GM18519 (cell line): ENCODE results near the gene FAM3B.

Experiments
- ATAC-seq: cut with Tn5 transposase; IDR thresholded peaks from one replicate; pipeline ENCODE4 v1.9.1; 2021; ENCODE audit warnings: mild to moderate bottlenecking, moderate library complexity; ENCODE audit not compliant: unreplicated experiment, low FRiP score

FAM3B gene

GRCh38 chr21:41367301-41367944 is 50.8 kb downstream of the FAM3B start:
- peak; percentile 3 for ATAC-seq

GRCh38 chr21:41367945-41368734 is 51.5 kb downstream of the FAM3B start:
- peak; percentile 56 for ATAC-seq

- no peak for ATAC-seq
These were observed 52.1 kb downstream of the FAM3B start for GRCh38 chr21:41368735-41369104.

GRCh38 chr21:41369105-41369919 is 52.7 kb downstream of the FAM3B start:
- no peak for ATAC-seq

DNA sequence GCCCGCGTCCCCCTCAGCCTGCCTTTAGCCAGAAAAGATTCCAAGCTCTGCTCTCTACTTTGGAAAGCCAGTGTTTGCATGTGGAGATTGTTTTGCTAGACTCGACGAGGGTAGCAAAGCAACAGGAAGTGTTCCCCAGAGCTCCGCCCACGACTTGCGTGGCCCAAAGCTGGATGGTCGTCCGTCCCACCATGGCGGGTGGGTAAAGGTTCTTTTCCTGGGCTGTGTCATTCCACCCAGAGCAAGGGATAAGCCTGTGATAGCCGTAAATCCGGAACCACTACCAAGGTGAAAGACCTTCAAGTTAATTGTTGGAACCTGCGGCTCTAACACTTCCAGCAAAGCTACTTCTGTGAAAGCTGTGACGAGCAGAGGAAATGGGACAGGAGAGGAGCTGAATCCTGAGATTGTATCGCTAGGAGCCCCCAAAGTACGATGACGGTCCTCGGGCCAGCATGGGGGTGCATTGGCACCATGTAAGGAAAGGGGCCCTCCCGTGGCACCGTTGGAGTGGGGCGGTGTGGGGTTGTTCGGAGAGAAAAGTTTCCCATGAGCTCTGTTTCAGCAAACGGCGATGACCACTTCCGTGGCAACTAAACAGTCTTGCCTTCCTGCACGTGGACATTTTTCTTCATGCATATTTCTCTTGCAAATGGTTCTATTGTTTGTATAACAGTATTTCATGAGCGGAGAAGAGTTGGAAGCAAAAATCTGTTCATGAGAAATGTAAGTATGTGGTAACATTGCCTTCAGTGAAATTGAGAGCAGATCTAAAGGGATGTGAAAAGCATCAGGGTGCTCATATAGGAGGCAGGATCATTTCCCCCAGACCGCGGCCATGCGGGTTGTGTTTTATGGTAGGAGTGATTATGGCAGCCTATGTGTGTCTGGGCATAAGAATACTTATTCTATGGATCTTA is 53.6 kb downstream of the FAM3B start:
- no peak for ATAC-seq

DNA sequence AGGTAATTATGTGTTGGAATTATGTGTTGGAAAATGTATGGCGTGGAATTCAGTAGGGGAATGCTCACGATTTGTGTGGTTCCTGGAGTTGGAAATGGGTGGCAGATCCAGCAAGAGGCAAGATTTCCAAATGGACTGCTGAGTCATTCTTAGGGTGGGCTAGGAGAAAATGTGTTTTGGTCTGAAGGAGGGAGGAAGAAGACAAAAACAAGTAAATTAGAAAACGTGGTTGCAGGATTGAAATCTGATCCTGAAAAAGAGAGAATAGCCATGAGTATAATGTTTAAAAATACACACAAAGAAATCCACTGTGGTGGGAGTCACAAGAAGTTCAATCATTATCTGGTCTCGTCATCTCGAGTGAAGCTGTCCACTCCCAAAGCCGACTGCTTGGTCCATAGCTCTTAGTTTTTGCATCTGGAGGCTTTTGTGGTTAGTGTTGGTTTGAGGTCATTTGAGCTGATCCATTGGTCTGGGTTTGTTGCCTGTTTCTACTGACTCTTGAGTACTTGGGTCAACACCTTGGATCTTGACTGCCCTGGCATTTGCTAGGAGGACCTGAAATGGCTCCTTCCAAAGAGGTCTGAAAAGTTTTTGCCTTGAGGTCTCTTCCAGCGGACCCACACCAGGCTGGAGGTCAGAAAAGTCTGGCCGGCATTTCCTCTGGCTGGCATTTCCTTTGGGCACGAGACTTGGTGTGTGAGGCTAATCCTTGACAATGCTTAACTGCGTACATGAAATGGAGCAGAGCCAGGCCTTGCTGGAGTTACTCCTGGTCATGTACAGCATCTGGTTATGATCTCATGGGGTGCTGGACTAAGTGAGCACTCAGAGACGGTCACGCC is 54.5 kb downstream of the FAM3B start:
- ATAC-seq: no peak

GRCh38 chr21:41371685-41372030 is 55.1 kb downstream of the FAM3B start:
- no peak for ATAC-seq

DNA sequence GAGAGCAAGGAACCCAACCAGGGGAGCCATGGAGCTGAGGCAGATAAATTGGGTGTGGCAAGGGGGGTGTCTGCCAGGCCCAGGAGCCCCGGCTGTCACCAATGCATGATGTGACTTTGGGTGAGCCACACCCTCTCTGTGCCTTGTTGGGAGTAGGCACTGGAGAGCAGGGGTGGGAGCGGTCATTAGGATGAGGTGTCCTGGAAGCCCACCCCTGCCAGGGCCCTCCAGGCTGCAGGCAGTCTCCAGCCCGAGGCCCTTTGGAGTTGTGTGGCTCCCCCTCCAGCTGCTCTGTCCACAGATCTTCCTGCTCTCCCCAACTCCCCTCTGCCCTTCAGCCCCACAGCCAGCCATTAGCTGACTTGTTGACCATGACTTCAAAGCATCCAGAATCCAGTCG is 56.7 kb downstream of the FAM3B start:
- no peak for ATAC-seq

DNA sequence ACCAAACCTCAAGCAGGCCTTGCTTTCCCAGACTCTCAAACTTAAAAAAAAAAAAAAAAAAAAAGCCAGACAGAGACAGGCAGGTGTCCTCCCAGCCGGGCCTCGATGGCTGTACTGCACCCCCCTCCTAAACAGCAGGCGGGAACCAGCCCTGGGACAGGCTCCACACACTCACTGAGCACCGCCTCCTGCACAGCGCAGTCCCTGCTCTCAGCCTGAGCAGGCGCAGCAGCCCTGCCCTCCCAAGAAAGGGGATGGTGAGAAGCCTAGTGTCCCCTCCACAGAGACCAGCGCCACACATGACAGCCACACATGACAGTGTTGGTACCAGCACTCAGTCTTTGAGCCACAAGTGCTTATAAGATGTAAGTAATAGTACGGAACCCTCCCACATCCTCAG is 57.2 kb downstream of the FAM3B start:
- no peak for ATAC-seq

GRCh38 chr21:41374177-41374712 is 57.6 kb downstream of the FAM3B start:
- no peak for ATAC-seq

GRCh38 chr21:41374867-41375533 is 58.4 kb downstream of the FAM3B start:
- ATAC-seq: no peak

- ATAC-seq: no peak
These were observed 59.3 kb downstream of the FAM3B start for GRCh38 chr21:41375875-41376274.

- no peak for ATAC-seq
These were observed 61.1 kb downstream of the FAM3B start for GRCh38 chr21:41377715-41378114.

GRCh38 chr21:41378849-41379248 is 62.2 kb downstream of the FAM3B start:
- ATAC-seq: no peak

GRCh38 chr21:41379901-41380300 is 63.3 kb downstream of the FAM3B start:
- ATAC-seq: no peak

DNA sequence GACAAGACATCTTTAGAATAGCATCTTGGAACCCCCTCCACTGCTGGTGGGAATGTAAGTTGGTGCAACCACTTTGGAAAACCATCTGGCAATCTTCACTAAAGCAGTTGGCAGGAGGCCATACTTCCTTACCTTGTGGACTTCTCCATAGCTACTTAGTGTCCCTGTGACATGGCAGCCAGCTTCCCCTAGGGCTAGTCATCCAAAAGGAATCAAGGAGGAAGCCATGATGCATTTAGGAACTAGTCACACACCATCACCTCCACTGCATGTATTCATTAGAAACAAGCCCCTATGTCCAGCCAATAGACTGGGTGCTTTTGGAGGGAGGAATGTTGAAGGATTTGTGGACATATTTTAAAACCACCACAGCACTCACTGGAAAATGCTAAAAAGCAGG is 65.1 kb downstream of the FAM3B start:
- ATAC-seq: no peak

DNA sequence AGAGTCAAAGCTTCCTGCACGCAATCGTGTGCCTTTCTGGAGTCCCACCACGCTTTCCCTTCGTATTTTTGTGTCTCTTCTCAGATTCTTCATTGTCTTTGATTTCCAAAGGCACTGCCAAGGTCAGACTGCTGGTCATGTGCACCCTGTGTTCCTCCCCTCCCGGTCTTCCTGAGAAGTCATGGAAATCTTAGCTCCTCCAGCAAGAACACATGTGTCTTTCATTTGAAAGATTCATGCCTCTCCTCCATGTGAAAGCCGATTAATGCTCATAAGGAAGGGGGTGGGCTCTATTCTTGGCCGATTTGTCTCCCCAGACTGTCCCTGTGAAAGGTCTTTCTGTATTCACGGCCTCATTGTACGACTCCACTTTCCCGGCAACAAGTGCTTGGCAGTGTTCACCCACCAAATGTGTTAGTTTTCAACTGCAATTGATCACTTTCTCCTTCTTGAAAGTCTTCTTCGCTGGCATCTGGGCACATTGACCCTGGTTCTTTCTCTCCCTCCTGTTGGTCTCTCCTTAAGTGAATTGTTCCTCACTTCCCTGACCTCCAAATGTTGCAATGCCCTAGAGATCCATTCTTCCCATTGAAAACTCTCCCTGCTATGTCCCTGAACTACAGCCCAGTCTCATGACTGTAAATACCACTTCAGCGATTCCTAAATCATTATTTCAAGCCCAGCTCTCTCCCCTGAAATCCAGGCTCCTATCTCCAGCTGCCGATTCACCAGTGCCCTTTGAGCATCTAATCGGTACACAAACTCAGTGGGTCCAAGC is 70.6 kb downstream of the FAM3B start:
- ATAC-seq: no peak

GRCh38 chr21:41387824-41388223 is 71.2 kb downstream of the FAM3B start:
- ATAC-seq: no peak
